ENCODE results near the gene SCYGR8. TPM values are rescaled to one million over a fixed set of nuclear protein-coding genes. Genes with fewer than 3 reads are reported as not detected.

The SCYGR8 gene
- total RNA-seq, 1 donor from 2014 or later = not detected

DNA sequence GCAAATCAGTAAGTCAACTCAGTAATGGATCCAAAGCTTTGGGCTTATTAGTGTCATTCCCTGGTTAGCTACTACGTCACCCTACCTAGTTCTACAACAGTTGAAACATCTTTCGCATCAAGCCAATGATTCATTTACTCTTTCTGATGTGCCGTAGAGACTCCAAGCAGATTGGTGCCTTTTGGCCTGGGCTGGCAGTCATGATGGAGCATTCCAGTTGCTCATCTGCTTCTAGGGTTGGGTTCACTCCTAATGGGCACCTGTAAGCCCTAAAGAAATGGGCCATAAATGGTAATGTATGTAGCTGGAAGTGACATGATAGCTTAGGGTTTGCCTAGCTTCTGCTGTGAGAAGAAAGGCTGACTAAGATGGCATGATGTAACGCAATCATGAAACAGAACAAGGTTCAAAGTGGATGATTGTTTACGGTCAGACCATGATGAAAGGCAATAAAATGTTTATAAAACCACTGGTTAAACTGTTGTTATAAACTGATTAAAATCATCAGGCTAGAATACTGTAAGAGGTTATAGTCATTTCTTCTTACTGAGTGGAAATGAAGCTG lies 47.5 kb downstream of the SCYGR8 start:
- H3K27ac ChIP-seq = no peak overlapping the region
- no peak for DNase-seq
- no peaks in the 10 kb centered on the region for H3K9me3 ChIP-seq
- intact Hi-C loops (cut with DNase I) = no loop called here
- no peak for ATAC-seq
- no peaks in the 10 kb centered on the region for H3K27me3 ChIP-seq (ENCODE audit: low read depth)
- H3K36me3 ChIP-seq = no peaks in the 10 kb centered on the region
- peaks cover 4% of the 10 kb centered on the region for H3K4me1 ChIP-seq
- H3K4me3 ChIP-seq = no peak overlapping the region
- TF ChIP-seq, protein P1, sequence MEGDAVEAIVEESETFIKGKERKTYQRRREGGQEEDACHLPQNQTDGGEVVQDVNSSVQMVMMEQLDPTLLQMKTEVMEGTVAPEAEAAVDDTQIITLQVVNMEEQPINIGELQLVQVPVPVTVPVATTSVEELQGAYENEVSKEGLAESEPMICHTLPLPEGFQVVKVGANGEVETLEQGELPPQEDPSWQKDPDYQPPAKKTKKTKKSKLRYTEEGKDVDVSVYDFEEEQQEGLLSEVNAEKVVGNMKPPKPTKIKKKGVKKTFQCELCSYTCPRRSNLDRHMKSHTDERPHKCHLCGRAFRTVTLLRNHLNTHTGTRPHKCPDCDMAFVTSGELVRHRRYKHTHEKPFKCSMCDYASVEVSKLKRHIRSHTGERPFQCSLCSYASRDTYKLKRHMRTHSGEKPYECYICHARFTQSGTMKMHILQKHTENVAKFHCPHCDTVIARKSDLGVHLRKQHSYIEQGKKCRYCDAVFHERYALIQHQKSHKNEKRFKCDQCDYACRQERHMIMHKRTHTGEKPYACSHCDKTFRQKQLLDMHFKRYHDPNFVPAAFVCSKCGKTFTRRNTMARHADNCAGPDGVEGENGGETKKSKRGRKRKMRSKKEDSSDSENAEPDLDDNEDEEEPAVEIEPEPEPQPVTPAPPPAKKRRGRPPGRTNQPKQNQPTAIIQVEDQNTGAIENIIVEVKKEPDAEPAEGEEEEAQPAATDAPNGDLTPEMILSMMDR (IDR thresholded peaks at IDR 0.05) = no peak

Other genes starting within 250 kb of the SCYGR8 start
- gene SCYGR2, start 147.0 kb upstream of the SCYGR8 start, total RNA-seq = not detected
- not detected for gene SCYGR3, start 131.1 kb upstream of the SCYGR8 start, total RNA-seq
- gene SCYGR4, start 128.4 kb upstream of the SCYGR8 start, total RNA-seq = not detected
- gene SCYGR5, start 79.1 kb upstream of the SCYGR8 start, total RNA-seq = not detected
- 40.7 TPM for gene SLC19A3, start 27.9 kb upstream of the SCYGR8 start, total RNA-seq
- not detected for gene SCYGR6, start 21.1 kb upstream of the SCYGR8 start, total RNA-seq
- gene SCYGR7, start 17.6 kb upstream of the SCYGR8 start, total RNA-seq = not detected
- gene CCL20, start 67.9 kb downstream of the SCYGR8 start, total RNA-seq = 1.6 TPM
- 4.9 TPM for gene DAW1, start 125.7 kb downstream of the SCYGR8 start, total RNA-seq

Measured in lower lobe of right lung (tissue), 2 donors.